ENCODE measurements around the gene CROCC.

CROCC gene

GRCh38 chr1:17014671-17015567 is 93.2 kb downstream of the CROCC start:
- no peak for DNase-seq

GRCh38 chr1:17016317-17016661 is 94.6 kb downstream of the CROCC start:
- no peak for DNase-seq

GRCh38 chr1:17017435-17017834 is 95.7 kb downstream of the CROCC start:
- no peak for DNase-seq

GRCh38 chr1:17018849-17019248 is 97.1 kb downstream of the CROCC start:
- no peak for DNase-seq

- no peak for DNase-seq
Measured at GRCh38 chr1:17020502-17020901, 98.8 kb downstream of the CROCC start.

GRCh38 chr1:17021896-17022295 is 100.2 kb downstream of the CROCC start:
- DNase-seq = no peak
